Measurements from ENCODE around the gene FABP3.
"Not testable (repeated sequence)": the region's sequence is repeated elsewhere in the genome, so short reads cannot be mapped to it uniquely, and the experiment has no call there.

The FABP3 gene

GRCh38 chr1:31397360-31398095 lies 24.7 kb upstream of the FABP3 start:
- DNase-seq, result no peak

GRCh38 chr1:31396633-31397351 lies 23.9 kb upstream of the FABP3 start:
- no peak for DNase-seq

GRCh38 chr1:31394584-31395193 lies 21.8 kb upstream of the FABP3 start:
- peak; percentile 95 for DNase-seq

GRCh38 chr1:31393463-31393862 lies 20.6 kb upstream of the FABP3 start:
- no peak for DNase-seq

GRCh38 chr1:31390071-31390470 lies 17.2 kb upstream of the FABP3 start:
- DNase-seq, result no peak

GRCh38 chr1:31389616-31390015 lies 16.7 kb upstream of the FABP3 start:
- DNase-seq, result no peak

- no peak for DNase-seq
These were observed 14.7 kb upstream of the FABP3 start for GRCh38 chr1:31387612-31388011.

- DNase-seq, result not testable (repeated sequence)
These were observed 13.8 kb upstream of the FABP3 start for GRCh38 chr1:31386576-31387243.

GRCh38 chr1:31383967-31384366 lies 11.1 kb upstream of the FABP3 start:
- DNase-seq, result no peak

- no peak for DNase-seq
These were observed 9.6 kb upstream of the FABP3 start for GRCh38 chr1:31382379-31382989.

GRCh38 chr1:31381394-31382294 lies 8.8 kb upstream of the FABP3 start:
- DNase-seq, result no peak

- DNase-seq, result no peak
These were observed 7.3 kb upstream of the FABP3 start for GRCh38 chr1:31380181-31380580.

GRCh38 chr1:31378001-31378400 lies 5.1 kb upstream of the FABP3 start:
- no peak for DNase-seq

- no peak for DNase-seq
These were observed 4.5 kb upstream of the FABP3 start for GRCh38 chr1:31377364-31377863.

GRCh38 chr1:31376375-31377134 lies 3.7 kb upstream of the FABP3 start:
- DNase-seq, result no peak

GRCh38 chr1:31374511-31375196 lies 1.8 kb upstream of the FABP3 start:
- DNase-seq, result no peak

GRCh38 chr1:31373897-31374486 lies 1.1 kb upstream of the FABP3 start:
- DNase-seq, result no peak

- DNase-seq, result no peak
These were observed 173 bp downstream of the FABP3 start for GRCh38 chr1:31372751-31373055.

- DNase-seq, result no peak
These were observed 825 bp downstream of the FABP3 start for GRCh38 chr1:31372051-31372450.
